GM13977 (cell line): ENCODE results near the gene ALB.

Experiments used
- DNase-seq: peaks from one replicate; pipeline ENCODE4 v3.0.0; 2012; ENCODE audit warnings: low spot score
- CTCF ChIP-seq: IDR thresholded peaks from 2 replicates; pipeline ENCODE4 v1.5.1; 2012; ENCODE audit warnings: mild to moderate bottlenecking, control low read depth; ENCODE audit not compliant: insufficient read depth; ENCODE audit errors: extremely low read depth, missing control alignments
- in situ Hi-C: fragments of 300-500 bp; cut with MboI; formaldehyde crosslinking; loops from one replicate; pipeline ENCODE4 v1.12.0; 2022; ENCODE audit warnings: low sequenced_read_pairs, low pct_unique_long_range_greater_than_20kb, mixed read lengths, inconsistent platforms; ENCODE audit not compliant: unreplicated experiment

The ALB gene

DNA sequence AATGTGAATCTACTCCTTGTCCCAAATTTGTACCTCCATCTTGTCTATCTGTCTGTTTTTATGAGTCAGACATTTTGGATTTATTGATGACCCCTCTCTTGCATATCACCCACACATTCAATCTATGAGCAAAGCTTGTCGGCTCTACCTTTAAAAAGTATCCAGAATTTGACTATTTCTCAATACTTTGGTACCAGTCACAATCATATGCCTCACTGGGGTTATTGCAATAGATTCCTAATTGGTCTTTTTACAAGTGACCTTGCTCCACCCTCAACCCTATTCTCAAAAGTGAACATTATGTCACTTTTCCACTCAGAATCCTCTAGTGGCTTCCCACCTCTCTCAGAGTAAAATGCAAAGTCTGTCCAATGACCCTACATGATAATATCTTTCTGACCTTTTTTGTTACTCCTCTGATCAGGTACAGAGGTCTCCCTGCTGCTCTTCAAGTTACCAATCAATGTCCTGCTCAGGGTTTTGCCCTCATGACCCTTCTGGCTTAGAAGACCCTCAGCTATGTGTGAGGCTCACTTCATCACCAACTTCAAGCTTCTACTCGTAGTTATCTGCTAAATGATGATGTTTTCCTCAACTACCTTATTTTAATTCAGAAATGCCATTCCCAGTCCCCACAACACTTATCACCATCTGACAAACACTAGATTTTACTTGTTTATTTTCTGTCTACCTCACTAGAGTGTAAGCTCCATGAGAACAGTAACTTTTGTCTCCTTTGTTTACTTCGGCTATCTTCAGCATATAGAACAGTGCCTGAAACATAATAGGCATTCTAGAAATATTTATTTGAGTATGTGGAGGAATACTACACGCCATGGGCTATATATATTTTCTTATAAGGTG, 54.3 kb downstream of the ALB start:
- no peak for DNase-seq
- TF ChIP-seq CTCF = no peak
- in situ Hi-C loops = no loop called here

DNA sequence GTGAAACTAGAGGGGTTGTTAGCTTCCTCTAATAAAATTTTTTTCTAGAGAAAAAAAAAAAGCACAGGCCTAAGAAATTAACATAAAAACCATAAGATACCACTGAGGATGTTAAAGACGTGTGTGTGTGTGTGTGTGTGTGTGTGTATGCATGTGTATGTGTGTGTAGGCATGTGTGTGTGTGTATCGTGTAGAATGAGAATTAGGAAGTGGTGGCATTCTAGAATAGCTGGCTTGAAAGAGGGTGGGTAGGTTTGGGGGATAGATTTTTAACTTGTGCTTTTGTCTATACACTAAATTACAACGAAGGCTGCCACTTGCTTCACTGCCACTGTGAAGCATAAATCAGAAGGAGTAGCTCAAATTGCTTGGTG, 54.9 kb downstream of the ALB start:
- TF ChIP-seq CTCF = no peak
- DNase-seq = no peak
- in situ Hi-C loops = no loop called here

GRCh38 chr4:73460913-73461522, 56.9 kb downstream of the ALB start:
- in situ Hi-C loops = no loop called here
- no peak for TF ChIP-seq CTCF
- DNase-seq = no peak

DNA sequence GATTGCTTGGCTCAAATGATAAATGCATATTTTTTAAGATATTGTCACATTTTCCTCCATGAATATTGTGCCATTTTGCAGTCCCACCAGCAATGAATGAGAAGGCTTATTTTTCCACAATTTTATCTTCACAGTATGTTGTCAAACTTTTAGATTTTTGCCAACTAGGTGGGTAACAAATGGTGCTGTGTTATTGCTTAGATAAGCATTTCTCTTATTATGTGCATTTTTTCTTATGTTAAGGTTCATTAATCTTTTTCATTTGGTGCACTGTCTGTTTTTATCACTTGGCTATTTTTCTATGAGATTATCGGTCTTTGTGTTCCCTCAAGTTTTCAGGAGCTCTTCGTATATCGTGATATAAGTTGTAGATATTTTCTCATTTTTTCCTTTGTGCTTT, 64.1 kb downstream of the ALB start:
- TF ChIP-seq CTCF = no peak
- DNase-seq = no peak
- in situ Hi-C loops = no loop called here

DNA sequence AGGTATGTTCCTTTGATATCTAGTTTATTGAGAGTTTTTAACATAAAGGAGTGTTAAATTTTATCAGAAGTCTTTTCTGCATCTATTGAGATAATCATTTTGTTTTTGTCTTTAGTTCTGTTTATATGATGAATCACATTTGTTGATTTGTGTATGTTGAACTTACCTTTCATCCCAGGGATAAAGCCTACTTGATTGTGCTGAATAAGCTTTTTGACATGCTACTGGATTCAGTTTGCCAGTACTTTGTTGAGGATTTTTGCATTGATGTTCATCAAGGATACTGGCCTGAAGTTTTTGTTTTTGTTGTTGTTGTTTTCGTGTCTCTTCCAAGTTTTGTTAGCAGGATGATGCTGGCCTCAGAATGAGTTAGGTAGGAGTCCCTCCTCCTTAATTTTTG, 66.6 kb downstream of the ALB start:
- TF ChIP-seq CTCF = no peak
- in situ Hi-C loops = no loop called here
- DNase-seq = no peak
